ENCODE data around the gene CCDC187.

The CCDC187 gene

DNA sequence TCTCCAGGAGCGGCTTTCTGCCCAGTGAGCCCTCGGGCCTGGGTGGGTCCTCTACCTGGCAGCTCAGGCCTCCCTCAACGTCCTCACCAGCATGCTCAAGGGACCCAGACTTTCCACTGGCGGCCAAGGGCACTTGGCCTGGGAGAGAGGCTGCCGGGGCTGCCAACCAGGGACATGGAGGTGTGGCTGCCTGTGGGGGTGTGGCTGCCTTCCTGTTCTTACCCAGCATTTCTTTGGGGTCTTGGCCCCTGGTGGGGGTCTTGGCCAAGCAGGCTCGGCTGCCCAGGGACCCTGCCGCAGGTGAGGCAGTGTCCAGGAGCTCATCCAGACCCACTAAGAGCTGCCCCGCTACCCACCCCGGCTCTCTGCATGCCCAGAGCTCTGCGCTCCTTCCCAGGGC lies 51.0 kb downstream of the CCDC187 start:
- DNase-seq (ENCODE audit: low read depth in 2 of 2), result no peak

GRCh38 chr9:136252281-136252680 lies 51.6 kb downstream of the CCDC187 start:
- DNase-seq (ENCODE audit: low read depth in 2 of 2), result no peak

DNA sequence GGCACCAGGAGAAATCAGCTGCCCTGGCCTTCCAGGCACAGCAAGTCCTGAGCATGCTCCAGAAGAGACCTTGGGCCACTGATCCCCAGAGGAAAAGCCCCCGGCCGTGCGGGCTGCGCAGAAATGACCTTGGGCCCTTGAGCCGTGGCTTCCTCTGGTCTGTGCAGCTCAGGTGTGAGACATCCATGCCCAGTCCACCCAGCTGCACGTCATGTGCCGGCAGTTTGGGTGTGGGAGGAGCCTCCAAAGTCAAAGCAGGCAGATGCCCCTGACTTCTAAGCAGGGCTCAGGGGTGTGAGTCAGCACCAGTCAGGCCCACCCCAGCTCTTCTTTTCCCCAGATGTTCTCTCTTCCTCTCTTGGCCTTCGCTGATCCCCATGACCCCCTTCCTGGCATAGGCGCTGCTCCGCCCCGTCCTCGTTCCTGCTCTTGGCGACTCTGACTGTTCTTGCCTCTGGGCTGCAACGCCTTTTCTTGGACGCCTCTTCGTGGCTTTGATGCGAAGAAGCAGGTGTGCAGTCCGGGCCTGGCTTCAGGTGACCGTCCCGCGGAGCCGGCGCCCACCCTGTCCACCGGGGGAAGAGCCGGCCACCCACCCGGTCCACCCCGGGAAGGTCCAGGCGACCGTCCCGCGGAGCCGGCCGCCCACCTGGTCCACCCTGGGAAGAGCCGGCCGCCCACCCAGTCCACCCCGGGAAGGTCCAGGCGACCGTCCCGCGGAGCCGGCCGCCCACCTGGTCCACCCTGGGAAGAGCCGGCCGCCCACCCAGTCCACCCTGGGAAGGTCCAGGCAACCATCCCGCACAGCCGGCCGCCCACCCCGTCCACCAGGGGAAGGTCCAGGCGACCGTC lies 52.4 kb downstream of the CCDC187 start:
- no peak for DNase-seq (ENCODE audit: low read depth in 2 of 2)

DNA sequence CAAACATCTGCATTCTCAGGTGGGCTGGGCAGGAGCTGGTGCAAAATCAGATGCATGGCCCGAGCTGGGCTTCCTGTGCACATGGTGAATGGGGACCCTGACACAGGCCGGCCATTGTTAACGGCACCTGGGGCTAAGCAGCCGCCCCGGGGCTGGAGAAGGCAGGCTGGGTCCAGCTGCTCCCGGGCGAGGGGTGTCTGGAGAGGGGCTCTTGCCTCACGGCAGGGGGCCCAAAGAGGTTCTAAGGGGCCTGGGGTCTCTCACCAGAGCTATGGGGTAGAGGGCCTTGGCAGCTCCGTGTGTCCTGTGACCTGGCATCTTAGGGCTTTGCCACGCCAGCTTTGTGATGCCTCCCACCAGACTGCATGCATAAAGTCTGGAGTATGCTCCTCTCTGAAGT lies 53.2 kb downstream of the CCDC187 start:
- DNase-seq (ENCODE audit: low read depth in 2 of 2), result no peak

DNA sequence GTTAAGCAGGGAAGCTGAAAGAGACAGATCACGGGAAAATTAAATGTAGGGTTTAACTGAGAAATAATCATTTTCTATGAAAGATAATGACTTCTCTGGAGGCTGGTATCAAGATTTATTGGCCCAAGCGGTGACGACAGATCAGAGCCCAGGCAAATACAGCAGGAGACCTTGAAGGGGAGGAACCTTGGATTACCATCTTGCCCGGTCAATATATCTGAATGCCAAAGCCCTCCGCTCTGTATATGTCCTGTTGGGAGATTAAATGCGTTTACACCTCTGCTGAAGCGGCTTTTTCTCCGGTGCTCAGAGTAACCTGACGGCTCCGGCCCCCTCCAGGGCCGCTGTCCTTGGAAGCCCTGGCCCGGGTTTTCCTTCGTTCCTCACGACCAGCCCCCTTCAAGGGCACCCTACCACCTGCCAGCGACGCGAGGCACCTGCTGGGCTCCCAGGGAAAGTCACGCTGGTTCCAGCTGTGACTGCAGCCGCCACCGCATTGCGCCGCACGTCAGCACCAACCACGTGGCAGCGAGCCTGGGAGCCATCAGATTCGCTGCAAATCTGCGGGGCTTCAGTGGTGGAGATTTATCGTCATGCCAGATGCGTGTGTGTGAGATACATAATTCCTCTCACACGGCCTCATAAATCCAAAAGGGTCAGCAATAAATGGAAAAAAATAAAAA lies 53.9 kb downstream of the CCDC187 start:
- no peak for DNase-seq (ENCODE audit: low read depth in 2 of 2)

- no peak for DNase-seq (ENCODE audit: low read depth in 2 of 2)
Observed at GRCh38 chr9:136248951-136249876, 54.7 kb downstream of the CCDC187 start.

DNA sequence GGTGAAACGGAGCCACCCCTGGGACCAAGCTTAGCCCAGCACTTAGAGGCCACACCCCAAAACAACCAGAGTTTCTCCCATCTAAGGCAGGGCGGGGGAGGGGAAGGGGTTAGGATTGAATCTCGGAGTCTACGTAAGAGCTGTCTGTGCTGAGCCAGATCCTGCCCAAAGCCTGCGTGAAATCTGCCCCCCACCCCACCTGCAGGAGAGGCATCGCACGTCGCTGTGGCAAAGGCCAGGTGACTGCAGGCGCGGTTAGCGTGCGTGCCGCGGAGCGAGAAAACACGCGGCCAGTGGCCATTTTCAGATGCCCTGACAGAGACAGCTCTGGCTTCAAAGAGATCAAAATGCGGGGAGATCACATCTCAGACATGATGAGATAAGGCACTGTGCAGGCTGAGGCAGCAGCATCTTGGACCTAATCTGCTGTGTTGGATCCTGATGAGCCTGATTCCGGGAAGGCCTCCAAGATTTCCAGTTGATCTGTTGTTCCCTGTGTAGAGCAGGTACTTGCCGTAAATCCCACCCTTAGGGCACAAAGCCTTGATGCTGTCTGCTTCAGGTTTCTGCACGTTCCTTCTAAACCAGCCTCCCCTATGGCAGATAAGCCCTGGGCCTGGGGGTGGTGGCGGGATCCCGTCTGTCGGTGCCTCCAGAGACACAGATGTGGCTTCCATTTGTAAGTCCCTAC lies 55.8 kb downstream of the CCDC187 start:
- DNase-seq (ENCODE audit: low read depth in 2 of 2), result no peak

- no peak for DNase-seq (ENCODE audit: low read depth in 2 of 2)
Observed at GRCh38 chr9:136247551-136247916, 56.4 kb downstream of the CCDC187 start.

GRCh38 chr9:136246849-136247550 lies 56.9 kb downstream of the CCDC187 start:
- no peak for DNase-seq (ENCODE audit: low read depth in 2 of 2)

GRCh38 chr9:136245219-136246150 lies 58.4 kb downstream of the CCDC187 start, which contains the start of gene QSOX2:
Gene QSOX2, minus strand, starts transcription at chr9:136245812. Its CDS starts 9 bp downstream, at chr9:136245803.
- peak; percentile 78 to 84 for DNase-seq (ENCODE audit: low read depth in 2 of 2)

DNA sequence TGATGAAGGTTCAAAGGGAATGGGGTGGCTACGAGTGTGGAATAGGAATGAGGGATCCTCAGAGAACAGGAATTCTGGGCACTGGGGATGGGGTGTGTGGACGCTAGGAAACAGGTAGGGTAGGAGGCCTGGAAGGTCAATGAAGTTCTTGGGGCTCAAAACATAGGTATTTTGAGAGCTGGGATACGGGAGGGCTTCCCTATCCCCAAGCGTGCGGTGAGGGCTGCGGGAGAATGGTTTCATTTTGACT lies 59.0 kb downstream of the CCDC187 start:
- DNase-seq (ENCODE audit: low read depth in 2 of 2), result no peak

DNA sequence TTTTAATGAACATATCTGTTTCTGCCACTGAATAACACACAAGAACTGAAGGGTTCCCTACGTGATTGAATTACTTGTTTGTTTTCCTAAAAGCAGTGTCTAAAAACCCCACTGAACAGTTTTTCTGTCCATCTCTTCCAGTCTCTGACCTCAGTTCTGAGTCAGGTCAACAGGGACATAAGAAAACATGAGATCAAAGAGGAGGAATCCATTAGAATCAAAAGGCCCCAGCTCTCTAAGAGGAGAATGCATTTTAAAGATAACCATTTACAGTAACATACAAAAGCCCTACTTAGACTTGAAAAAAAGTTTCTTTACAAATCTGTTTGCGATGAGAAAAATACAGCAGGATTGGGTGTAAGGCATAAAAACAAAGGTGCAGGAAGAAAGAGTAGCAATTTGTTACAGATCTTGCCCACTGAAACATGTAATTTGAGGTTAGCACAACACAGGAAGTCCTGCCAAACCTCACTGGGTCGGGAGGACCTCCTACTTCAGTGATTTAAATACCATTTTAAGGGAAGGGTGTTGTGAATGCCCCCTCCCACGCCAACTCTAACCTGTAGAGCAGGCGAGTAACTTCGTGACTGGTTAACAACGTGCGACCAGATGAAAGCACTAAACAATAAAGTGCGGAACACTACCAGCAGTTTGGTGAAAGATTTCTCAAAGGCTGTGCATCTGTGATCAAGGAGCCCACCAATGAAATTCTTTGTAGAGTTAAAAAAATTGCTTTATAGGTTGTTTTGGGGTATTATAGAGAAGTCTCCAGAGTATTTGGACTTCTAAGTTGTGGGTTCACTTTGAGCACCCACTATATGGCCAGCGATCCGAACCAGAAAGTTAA lies 59.5 kb downstream of the CCDC187 start:
- DNase-seq (ENCODE audit: low read depth in 2 of 2), result peak; percentile 42 to 70

- DNase-seq (ENCODE audit: low read depth in 2 of 2), result no peak
Observed at GRCh38 chr9:136243631-136244030, 60.3 kb downstream of the CCDC187 start.

DNA sequence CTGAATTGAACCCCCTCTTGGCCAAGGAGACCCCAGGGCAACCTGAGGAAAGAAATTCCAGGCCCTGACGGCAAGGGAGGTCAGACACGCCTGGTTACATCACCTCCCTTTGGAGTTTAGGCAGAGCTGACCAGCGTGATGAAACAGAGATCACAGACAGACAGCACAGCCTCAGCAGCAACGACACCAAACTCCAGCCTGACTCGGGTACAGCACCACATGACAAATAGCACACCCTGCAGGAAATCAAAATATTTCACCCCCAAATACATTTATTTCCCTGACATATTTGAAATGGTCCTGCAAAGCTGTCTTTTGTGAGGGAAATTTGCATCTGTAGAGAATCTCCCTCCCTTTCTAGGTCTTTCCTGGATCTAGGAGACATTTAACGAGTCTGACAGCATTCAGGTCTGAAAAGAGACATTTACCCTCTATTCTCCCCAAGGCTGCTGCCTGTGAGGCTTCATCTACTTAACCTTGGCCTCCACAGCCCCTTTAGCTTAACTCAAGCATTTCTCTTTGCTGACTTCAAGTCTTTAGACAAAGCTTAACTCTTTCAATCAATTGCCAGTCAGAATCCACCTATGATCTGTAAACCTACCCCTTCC lies 60.9 kb downstream of the CCDC187 start:
- no peak for DNase-seq (ENCODE audit: low read depth in 2 of 2)

GRCh38 chr9:136242248-136242647 lies 61.6 kb downstream of the CCDC187 start:
- no peak for DNase-seq (ENCODE audit: low read depth in 2 of 2)

- DNase-seq (ENCODE audit: low read depth in 2 of 2), result no peak
Observed at GRCh38 chr9:136241542-136241941, 62.4 kb downstream of the CCDC187 start.

DNA sequence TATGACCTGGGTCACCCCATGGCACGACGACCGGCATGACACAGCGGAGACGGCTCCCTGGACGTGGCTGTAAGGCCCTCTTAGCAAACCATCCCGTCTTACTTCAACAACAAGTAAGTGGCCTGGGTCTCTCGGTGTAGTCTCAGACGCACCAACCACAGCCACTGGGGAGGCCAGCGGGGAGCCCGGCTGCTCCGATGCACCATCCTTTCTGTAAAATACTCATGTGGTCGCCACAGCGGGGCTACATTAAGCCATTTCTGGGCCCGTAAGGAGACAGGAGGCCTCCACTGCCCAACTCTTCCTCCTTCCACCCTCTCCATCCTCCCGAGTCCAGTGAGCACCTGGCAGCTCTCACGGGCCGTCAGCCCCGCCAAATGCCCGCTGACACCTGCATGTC lies 63.0 kb downstream of the CCDC187 start:
- DNase-seq (ENCODE audit: low read depth in 2 of 2), result no peak

DNA sequence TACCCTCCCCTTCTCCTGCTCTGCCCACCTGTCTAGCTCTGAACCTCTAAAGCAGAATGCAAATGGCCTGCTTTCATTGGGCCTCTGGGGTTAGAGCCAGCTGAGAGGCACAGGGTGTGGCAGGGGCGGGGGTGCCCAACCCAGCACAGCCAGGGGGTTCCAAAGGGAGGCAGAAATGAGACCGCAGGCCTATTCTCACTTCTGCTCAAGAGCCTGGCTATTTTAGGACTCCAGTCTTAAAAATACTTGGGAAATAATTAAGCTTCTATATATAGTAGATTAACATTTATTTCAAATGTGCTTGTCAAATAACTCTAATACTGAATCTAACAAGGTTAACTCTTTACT lies 63.9 kb downstream of the CCDC187 start:
- DNase-seq (ENCODE audit: low read depth in 2 of 2), result no peak

Measured in stimulated activated CD4-positive, alpha-beta T cell treated with anti-CD3 and anti-CD28 coated beads, Interleukin-4, amount 100 ng/mL, for 48 hours (primary cell).